NCI-H1417 (cell line): Measurements from ENCODE around the gene RASGRP1.

Experiments
- DNase-seq, 3 experiments: peaks; one replicate each; lab custom pipeline; 2025; lab: John Stamatoyannopoulos, UW

Gene RASGRP1

GRCh38 chr15:38459480-38459879 lies 105.1 kb downstream of the RASGRP1 start:
- DNase-seq = no peak

GRCh38 chr15:38458646-38459045 lies 106.0 kb downstream of the RASGRP1 start:
- no peak for DNase-seq

- peak in 1 of 3 experiments; percentile 21 for DNase-seq
These were observed 109.5 kb downstream of the RASGRP1 start for GRCh38 chr15:38455092-38455491.

GRCh38 chr15:38454696-38455090 lies 109.9 kb downstream of the RASGRP1 start:
- no peak for DNase-seq

- peak; percentile 82 to 88 (median 84) for DNase-seq
These were observed 110.5 kb downstream of the RASGRP1 start, which contains the start of gene FAM98B for GRCh38 chr15:38453971-38454695. FAM98B (plus strand) TSS chr15:38454127; CDS start chr15:38454162, 35 bp downstream.

- no peak for DNase-seq
These were observed 123.5 kb downstream of the RASGRP1 start for GRCh38 chr15:38441130-38441519.

GRCh38 chr15:38440353-38441129 lies 124.1 kb downstream of the RASGRP1 start:
- peak; percentile 21 to 86 (median 56) for DNase-seq
